ENCODE data around the gene LRIG1. TPM values are rescaled to one million over a fixed set of nuclear protein-coding genes. Genes with fewer than 3 reads are reported as not detected.
A peak's percentile ranks its signal among the peaks of the same experiment; 100 is the strongest.

Gene LRIG1
- total and polyA plus RNA-seq, 7 donors, result 9.8 to 119 (median 41.1) TPM

DNA sequence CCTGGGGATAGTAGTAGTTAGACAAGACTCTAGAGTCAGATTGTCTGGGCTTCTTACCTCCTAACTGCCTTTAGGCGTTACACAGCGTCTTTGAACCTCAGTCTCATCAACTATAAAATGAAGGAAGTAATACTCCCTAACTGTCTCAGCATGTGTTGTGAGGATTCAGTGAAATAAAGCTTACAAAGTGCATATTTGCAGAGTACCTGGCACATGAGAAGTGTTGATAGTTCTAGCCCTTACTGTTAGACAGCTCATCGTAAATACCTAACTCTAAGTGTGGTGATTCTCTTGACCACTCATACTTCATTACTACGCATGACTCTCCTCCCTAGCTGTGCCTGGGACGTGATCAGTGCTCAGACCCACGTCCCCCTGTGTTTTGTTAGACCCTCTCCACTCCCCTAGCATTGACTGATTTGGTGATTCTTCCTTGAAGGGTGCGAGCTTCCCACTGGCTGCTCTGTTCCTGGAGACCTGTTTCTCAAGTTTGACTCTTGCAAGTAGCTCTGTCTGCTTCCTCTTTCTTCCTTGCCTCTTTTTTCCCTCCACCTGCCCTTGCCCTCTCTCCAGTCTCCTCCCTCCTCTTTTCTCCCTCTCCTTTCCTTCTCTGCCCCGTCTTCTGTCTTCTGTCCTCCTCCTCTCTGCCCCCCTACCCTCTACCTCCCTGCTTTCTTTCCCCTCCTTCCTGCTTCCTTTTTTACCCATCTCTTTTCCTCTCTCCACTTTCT, 155.8 kb downstream of the LRIG1 start:
- DNase-seq (no peak), ATAC-seq (no peak)
- no peak for TF ChIP-seq CTCF (IDR thresholded peaks at IDR 0.05)
- 87 to 94% (median 92%) methylated on average over 8 of the region's 8 CpGs for WGBS, 3 donors
- Histone ChIP-seq H3K36me3 (ENCODE audit: insufficient read depth in 1 of 2, low read depth in 1 of 2) (no peaks in the 10 kb centered on the region), H3K27me3 (ENCODE audit: insufficient read depth in 3 of 3, low read length in 2 of 3) (no peaks in the 10 kb centered on the region), H3K4me1 (peaks cover 7% of the 10 kb centered on the region), H3K4me3 (no peak overlapping the region), H3K9me3 (no peaks in the 10 kb centered on the region), H3K27ac (no peak overlapping the region)
- intact Hi-C loops (cut with DNase I), result no loop called here

- Histone ChIP-seq H3K36me3 (ENCODE audit: insufficient read depth in 1 of 2, low read depth in 1 of 2) (no peaks in the 10 kb centered on the region), H3K27me3 (ENCODE audit: insufficient read depth in 3 of 3, low read length in 2 of 3) (no peaks in the 10 kb centered on the region), H3K4me3 (no peak overlapping the region), H3K27ac (no peak overlapping the region), H3K4me1 (peaks cover 7% of the 10 kb centered on the region), H3K9me3 (no peaks in the 10 kb centered on the region)
- intact Hi-C loops (cut with DNase I), result no loop called here
- ATAC-seq, result no peak
- DNase-seq, result peak in 1 of 2 donors; percentile 52
- 89 to 94% (median 90%) methylated on average over 9 of the region's 9 CpGs for WGBS, 3 donors
- TF ChIP-seq CTCF (IDR thresholded peaks at IDR 0.05), result no peak
These were observed 156.4 kb downstream of the LRIG1 start for GRCh38 chr3:66344391-66344811.

GRCh38 chr3:66342717-66343356, 158.0 kb downstream of the LRIG1 start:
- Histone ChIP-seq H3K4me3 (no peak overlapping the region), H3K36me3 (ENCODE audit: insufficient read depth in 1 of 2, low read depth in 1 of 2) (no peaks in the 10 kb centered on the region), H3K9me3 (no peaks in the 10 kb centered on the region), H3K4me1 (no peaks in the 10 kb centered on the region), H3K27me3 (ENCODE audit: insufficient read depth in 3 of 3, low read length in 2 of 3) (no peaks in the 10 kb centered on the region), H3K27ac (no peak overlapping the region)
- no peak for ATAC-seq
- TF ChIP-seq CTCF (IDR thresholded peaks at IDR 0.05), result no peak
- DNase-seq, result no peak
- WGBS, 3 donors, result 54 to 71% (median 64%) methylated on average over 8 of the region's 8 CpGs
- intact Hi-C loops (cut with DNase I), result no loop called here

DNA sequence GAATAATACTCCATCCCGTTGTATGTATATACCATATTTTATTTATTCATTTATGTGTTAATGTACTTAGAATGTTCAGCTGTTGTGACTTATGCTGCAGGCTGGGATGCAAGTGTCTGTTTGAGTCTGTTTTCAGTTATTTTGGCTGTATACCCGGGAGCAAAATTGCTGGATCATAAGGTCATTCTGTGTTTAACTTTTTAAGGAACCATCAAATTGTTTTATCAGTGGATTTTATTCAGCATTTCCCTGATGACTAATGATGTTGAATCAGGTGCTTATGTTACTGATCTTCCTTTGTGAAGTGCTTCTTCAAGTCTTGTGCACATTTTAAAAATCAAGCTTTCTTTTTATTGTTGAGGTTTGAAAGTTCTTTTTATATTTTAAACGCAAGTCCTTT, 161.9 kb downstream of the LRIG1 start:
- intact Hi-C loops (cut with DNase I), result no loop called here
- Histone ChIP-seq H3K4me3 (no peak overlapping the region), H3K27ac (no peak overlapping the region), H3K27me3 (ENCODE audit: insufficient read depth in 3 of 3, low read length in 2 of 3) (no peaks in the 10 kb centered on the region), H3K36me3 (ENCODE audit: insufficient read depth in 1 of 2, low read depth in 1 of 2) (no peaks in the 10 kb centered on the region), H3K4me1 (no peaks in the 10 kb centered on the region), H3K9me3 (no peaks in the 10 kb centered on the region)
- DNase-seq (no peak), ATAC-seq (no peak)
- no peak for TF ChIP-seq CTCF (IDR thresholded peaks at IDR 0.05)
- 49 to 64% (median 55%) methylated on average over 3 of the region's 3 CpGs for WGBS, 3 donors

Measured in psoas muscle (tissue), 8 donors.